K562 (cell line): ENCODE measurements around the gene ANTXRL. TPM values are rescaled to one million over a fixed set of nuclear protein-coding genes. Genes with fewer than 3 reads are reported as not detected.

Experiments
- ATAC-seq: fragments of 200-7000 bp; cut with Tn5 transposase; 3 replicates; pipeline ENCODE4 v1.9.1; 2020; ENCODE audit warnings: moderate library complexity
- BruUV-seq: library from RNA; stranded (reverse); fragments of 400-500 nt; replicated peaks from 2 replicates; lab custom pipeline; 2021; lab: Mats Ljungman, UMichigan
- CTCF ChIA-PET: fragments of 300-600 bp; formaldehyde crosslinking; extraction: SDS; loops from one replicate; lab custom pipeline; 2021; ENCODE audit warnings: low intra/inter-chr PET ratio; lab: Yijun Ruan, JAX
- POLR2A ChIA-PET: fragments of 300-600, 350-650 bp; sonication (Branson Sonifier 250); formaldehyde crosslinking; extraction: SDS; loops from one replicate; lab custom pipeline; 2021; ENCODE audit warnings: antibody characterized with exemption, inconsistent platforms; lab: Yijun Ruan, JAX
- DNase-seq, 4 experiments: peaks; one replicate each; pipeline versions ENCODE4 v3.0.0 to v3.0.0-alpha.2; 2011 to 2018; ENCODE audit warnings: low spot score in 3 of 4, mixed read lengths in 3 of 4; ENCODE audit errors: extremely low read depth in 1 of 4
- FAIRE-seq: peaks from 2 replicates; lab custom pipeline; 2011; peaks lifted over from hg19 to GRCh38; lab: Jason Lieb, UNC
- H2AFZ ChIP-seq: 2 replicates; pipeline ENCODE4 v1.6.0; 2011; ENCODE audit warnings: low read depth, low read length, control low read depth, inconsistent platforms
- H3K27ac ChIP-seq: fragments of 200-600 bp; 3 replicates; pipeline ENCODE4 v1.8.0; 2011; ENCODE audit warnings: low read depth, mild to moderate bottlenecking, control low read depth, inconsistent platforms, low read length, moderate library complexity, mixed read lengths; ENCODE audit errors: extremely low read depth
- H3K27me3 ChIP-seq, 2 experiments: fragments of 300-600 bp in 1 of 2; 2 replicates in 1 of 2; 3 replicates in 1 of 2; pipeline versions ENCODE4 v1.6.0 to v1.8.0; 2011; ENCODE audit warnings: inconsistent platforms in 2 of 2, low read length in 2 of 2, mild to moderate bottlenecking in 1 of 2, mixed read lengths in 1 of 2, moderate library complexity in 1 of 2; ENCODE audit not compliant: control insufficient read depth in 2 of 2, insufficient read depth in 2 of 2
- H3K36me3 ChIP-seq: fragments of 300-600 bp; 3 replicates; pipeline ENCODE4 v1.8.0; 2011; ENCODE audit warnings: mild to moderate bottlenecking, low read length, inconsistent platforms; ENCODE audit not compliant: control insufficient read depth, insufficient read depth
- H3K4me1 ChIP-seq, 2 experiments: fragments of 200-600 bp in 1 of 2; replicated peaks in 1 of 2; 2 replicates in 1 of 2; 3 replicates in 1 of 2; pipeline versions ENCODE4 v1.5.1 to v1.8.0; 2011; ENCODE audit warnings: inconsistent platforms in 2 of 2, low read length in 2 of 2, mild to moderate bottlenecking in 1 of 2, mixed read lengths in 1 of 2, moderate library complexity in 1 of 2; ENCODE audit not compliant: control insufficient read depth in 2 of 2, insufficient read depth in 2 of 2
- H3K4me2 ChIP-seq: 2 replicates; pipeline ENCODE4 v1.6.1; 2011; ENCODE audit warnings: low read length, control low read depth, inconsistent platforms, mixed read lengths; ENCODE audit not compliant: insufficient read depth
- H3K4me3 ChIP-seq: fragments of 200-600 bp; sonication (generic), shearing (Covaris generic); 2 replicates; pipeline ENCODE4 v1.5.1; 2016; ENCODE audit warnings: control low read depth, inconsistent platforms
- H3K79me2 ChIP-seq: fragments of 200-600 bp; 3 replicates; pipeline ENCODE4 v1.8.0; 2011; ENCODE audit warnings: low read length, inconsistent platforms; ENCODE audit not compliant: control insufficient read depth, insufficient read depth
- H3K9ac ChIP-seq, 2 experiments: 2 replicates each; pipeline versions ENCODE4 v1.6.0 to v1.6.1; 2011; ENCODE audit warnings: low read depth in 2 of 2, low read length in 2 of 2, control low read depth in 1 of 2, inconsistent platforms in 1 of 2, mild to moderate bottlenecking in 1 of 2, mixed read lengths in 1 of 2; ENCODE audit not compliant: insufficient read depth in 1 of 2
- H3K9me1 ChIP-seq: one replicate; pipeline ENCODE4 v1.6.0; 2011; ENCODE audit warnings: inconsistent platforms, mild to moderate bottlenecking, low read length, moderate library complexity; ENCODE audit not compliant: control insufficient read depth, insufficient read depth
- H3K9me3 ChIP-seq: replicated peaks from 2 replicates; pipeline ENCODE4 v1.5.1; 2011; ENCODE audit warnings: low read depth, low read length, inconsistent platforms; ENCODE audit not compliant: control insufficient read depth, insufficient read depth
- H4K20me1 ChIP-seq: replicated peaks from 2 replicates; pipeline ENCODE4 v1.6.1; 2011; ENCODE audit warnings: low read length, inconsistent platforms, mixed read lengths; ENCODE audit not compliant: control insufficient read depth, insufficient read depth
- COPS2 ChIP-seq: fragments of 450-650 bp; conservative IDR thresholded peaks from 2 replicates; pipeline ENCODE4 v1.6.1; 2016; ENCODE audit warnings: mild to moderate bottlenecking, moderate library complexity
- CREBBP ChIP-seq: IDR thresholded peaks from one replicate; pipeline ENCODE4 v1.6.1; 2012; ENCODE audit warnings: low read depth, mild to moderate bottlenecking, control low read depth, inconsistent platforms, low read length
- CTCF ChIP-seq, 3 experiments: IDR thresholded peaks in 2 of 3; conservative IDR thresholded peaks in 1 of 3; 2 replicates each; pipeline ENCODE4 v1.5.1; 2011 to 2012; ENCODE audit warnings: low read length in 3 of 3, mild to moderate bottlenecking in 3 of 3, control low read depth in 2 of 3, improper control_type of control experiment in 1 of 3, inconsistent platforms in 1 of 3, low read depth in 1 of 3, mixed read lengths in 1 of 3, moderate library complexity in 1 of 3; ENCODE audit not compliant: insufficient read depth in 2 of 3
- ID3 ChIP-seq, 2 experiments: fragments of 250-450 bp in 1 of 2; fragments of 450-650 bp in 1 of 2; sonication (Bioruptor Pico) in 1 of 2; IDR thresholded peaks; 2 replicates each; pipeline versions ENCODE4 v1.6.1 to v1.8.0; 2016 to 2021; ENCODE audit warnings: mild to moderate bottlenecking in 2 of 2, moderate library complexity in 2 of 2, missing compliant biosample characterization in 1 of 2, missing genetic modification characterization in 1 of 2
- SLC30A9 ChIP-seq: fragments of 250-450 bp; sonication (Bioruptor Pico); IDR thresholded peaks from 2 replicates; pipeline ENCODE4 v1.8.0; 2022; ENCODE audit warnings: mild to moderate bottlenecking, moderate library complexity
- SPI1 ChIP-seq: IDR thresholded peaks from 2 replicates; pipeline ENCODE4 v1.6.1; 2011; ENCODE audit warnings: low read depth, low read length, control low read depth, borderline replicate concordance
- TAF1 ChIP-seq: IDR thresholded peaks from 2 replicates; pipeline ENCODE4 v1.6.1; 2011; ENCODE audit warnings: mild to moderate bottlenecking, low read length, moderate library complexity; ENCODE audit not compliant: insufficient read depth, control insufficient read depth, severe bottlenecking; ENCODE audit errors: extremely low read depth
- YY1 ChIP-seq, 3 experiments: IDR thresholded peaks; 2 replicates each; pipeline ENCODE4 v1.6.1; 2011; ENCODE audit warnings: low read length in 2 of 3, mild to moderate bottlenecking in 2 of 3, moderate library complexity in 2 of 3, borderline replicate concordance in 1 of 3, control low read depth in 1 of 3, low read depth in 1 of 3; ENCODE audit not compliant: insufficient read depth in 3 of 3, insufficient replicate concordance in 2 of 3, control insufficient read depth in 1 of 3, insufficient read length in 1 of 3; ENCODE audit errors: extremely low read depth in 1 of 3
- ZFP1 ChIP-seq: fragments of 450-650 bp; formaldehyde crosslinking; IDR thresholded peaks from 2 replicates; pipeline ENCODE4 v1.4.0; 2020; ENCODE audit warnings: mild to moderate bottlenecking, mixed read lengths
- WGBS: fragments of 100-300 bp; shearing (Covaris generic); methylation state at CpG from one replicate; pipeline ENCODE4 v1.1.6; 2016; ENCODE audit warnings: low coverage, mixed read lengths; ENCODE audit not compliant: insufficient coverage; ENCODE audit errors: missing lambda C conversion rate; 5-methylcytosine and 5-hydroxymethylcytosine counted together
- in situ Hi-C: fragments of 300-500 bp; cut with MboI; formaldehyde crosslinking; loops from 4 replicates; pipeline ENCODE4 v1.15.0; 2018; ENCODE audit warnings: inconsistent platforms, mixed read lengths
- intact Hi-C: fragments of 100-400 bp; cut with micrococcal nuclease; formaldehyde crosslinking; loops from 2 replicates; pipeline ENCODE4 v1.14.2; 2022
- polyA plus RNA-seq, 8 experiments: library from polyadenylated mRNA; depleted of rRNA in 4 of 8; stranded (reverse) in 5 of 8; unstranded in 3 of 8; fragments of >200 nt; fragmentation: Nextera tagmentation in 2 of 8; fragmentation: Illumina TruSeq in 1 of 8; extraction: Ambion mirVana in 2 of 8; extraction: Trizol in 1 of 8; gene quantifications; 2 replicates each; pipeline versions ENCODE4 v1.2.1 to v1.2.3, GENCODE V29; 2011 to 2014; ENCODE audit warnings: inconsistent platforms in 1 of 8, missing spikeins in 1 of 8
- total RNA-seq, 7 experiments: library from RNA; depleted of rRNA in 6 of 7; stranded (reverse); fragments of >200 nt in 6 of 7; fragmentation: Illumina TruSeq in 2 of 7; extraction: Trizol in 2 of 7; gene quantifications; 2 replicates each; pipeline versions ENCODE4 v1.2.1 to v1.2.3, GENCODE V29; 2011 to 2021; ENCODE audit warnings: low replicate concordance in 1 of 7

Gene ANTXRL
- total and polyA plus RNA-seq, 9 of the 15 experiments (the other 6 are each of a cell fraction or from before 2014, with no cell fraction given) = not detected

GRCh38 chr10:46272863-46273415 lies 13.9 kb upstream of the ANTXRL start (continued):
- TF ChIP-seq SLC30A9 (CRISPR knock-in tag) = no peak
- no peak for TF ChIP-seq COPS2
- no peak for TF ChIP-seq ID3 (CRISPR knock-in tag; IDR thresholded peaks at IDR 0.05)
- no peak for TF ChIP-seq ID3 (tag; IDR thresholded peaks at IDR 0.05)
- no peak for TF ChIP-seq CREBBP
- TF ChIP-seq ZFP1 (CRISPR knock-in tag) = no peak

- Histone ChIP-seq H4K20me1 (no peaks in the 10 kb centered on the region; the same call in 1 of the 2 replicates), H2AFZ (no peak overlapping the region), H3K27ac (no peak overlapping the region), H3K9ac (no peak overlapping the region), H3K36me3 (no peaks in the 10 kb centered on the region), H3K9me3 (no peaks in the 10 kb centered on the region), H3K27me3 (peaks cover 0 to 11% of the 10 kb centered on the region in 2 experiments; a peak in 4 of 5 replicates), H3K79me2 (no peaks in the 10 kb centered on the region), H3K4me1 (peaks cover 2% of the 10 kb centered on the region in 2 experiments; a peak in 3 of 5 replicates), H3K9me1 (peaks cover 3% of the 10 kb centered on the region), H3K4me2 (no peak overlapping the region), H3K4me3 (no peak overlapping the region)
- WGBS = 4% methylated on average over 9 of the region's 9 CpGs
- ChIA-PET CTCF (interaction anchor here (0.5 kb wide), 1 partner anchor 245 kb away, joined by 3 read pairs; no protein-coding TSS in a partner anchor), POLR2A (interaction anchor here (0.7 kb wide), 1 partner anchor 15 kb away, joined by 3 read pairs; no protein-coding TSS in a partner anchor)
- intact Hi-C loops = no loop called here
- DNase-seq (peak in 1 of 4 experiments; percentile 48), ATAC-seq (peak; percentile 76), FAIRE-seq (no peak)
- no TSS peak for BruUV-seq
- in situ Hi-C loops = no loop called here
- TF ChIP-seq CTCF (IDR thresholded peaks at IDR 0.05 in 2 of 3, conservative IDR thresholded peaks at IDR 0.05 in 1 of 3; ENCODE audit: insufficient read depth in 2 of 3, low read depth in 1 of 3, low read length in 3 of 3) (peak; percentile 66 to 69 (median 67)), SPI1 (peak; percentile 19; the same call in 1 of the 2 replicates), YY1 (IDR thresholded peaks at IDR 0.05; ENCODE audit: borderline replicate concordance in 1 of 3, control insufficient read depth in 1 of 3, extremely low read depth in 1 of 3, insufficient read depth in 3 of 3, insufficient read length in 1 of 3, insufficient replicate concordance in 2 of 3, low read depth in 1 of 3, low read length in 2 of 3) (peak in 1 of 3 experiments; percentile 26), TAF1 (no peak)
Observed at GRCh38 chr10:46273506-46274477, 13.0 kb upstream of the ANTXRL start.
